ENCODE results near the gene BCAS3. TPM values are rescaled to one million over a fixed set of nuclear protein-coding genes. Genes with fewer than 3 reads are reported as not detected.

Gene BCAS3
- total RNA-seq, 1 experiment from 2014 or later, result 26.3 TPM

- TF ChIP-seq CEBPB (IDR thresholded peaks at IDR 0.05; ENCODE audit: low read depth) (no peak), RAD21 (IDR thresholded peaks at IDR 0.05; ENCODE audit: low read depth) (no peak), POLR2A (IDR thresholded peaks at IDR 0.05; ENCODE audit: borderline replicate concordance, extremely low read depth, insufficient read depth, insufficient read length) (no peak)
Observed at GRCh38 chr17:61218438-61218837, 540.8 kb downstream of the BCAS3 start (continued).

- Histone ChIP-seq H3K36me3 (ENCODE audit: control insufficient read depth in 1 of 2, insufficient read depth in 2 of 2, low read length in 2 of 2) (no peaks in the 10 kb centered on the region), H3K79me2 (ENCODE audit: insufficient read depth, low read length) (no peaks in the 10 kb centered on the region), H2AFZ (ENCODE audit: low read depth, low read length, poor library complexity, severe bottlenecking) (no peak overlapping the region), H3K9me2 (ENCODE audit: insufficient read depth) (no peaks in the 10 kb centered on the region), H3K9me3 (ENCODE audit: control insufficient read depth in 1 of 2, insufficient read depth in 1 of 2, low read depth in 1 of 2, low read length in 2 of 2) (no peaks in the 10 kb centered on the region), H3K4me3 (replicated peaks in 1 of 2; ENCODE audit: low read depth in 1 of 2, low read length in 2 of 2) (no peak overlapping the region), H4K20me1 (ENCODE audit: insufficient read depth) (no peaks in the 10 kb centered on the region), H3K9ac (ENCODE audit: low read length) (no peak overlapping the region), H3K4me1 (ENCODE audit: control insufficient read depth in 1 of 2, insufficient read depth in 2 of 2, low read length in 2 of 2) (no peaks in the 10 kb centered on the region), H3K27me3 (ENCODE audit: insufficient read depth, low read length) (no peaks in the 10 kb centered on the region), H3K4me2 (ENCODE audit: low read length) (no peak overlapping the region), H3K27ac (ENCODE audit: low read depth, low read length) (no peak overlapping the region)
- TF ChIP-seq EZH2 (IDR thresholded peaks at IDR 0.05) (no peak), JUND (IDR thresholded peaks at IDR 0.05) (no peak), ATF3 (IDR thresholded peaks at IDR 0.05) (no peak), CEBPB (IDR thresholded peaks at IDR 0.05; ENCODE audit: low read depth) (no peak), TCF7L2 (IDR thresholded peaks at IDR 0.05; ENCODE audit: borderline replicate concordance, extremely low read depth, insufficient read depth, insufficient read length) (no peak), ZFX (IDR thresholded peaks at IDR 0.05) (no peak), SP1 (IDR thresholded peaks at IDR 0.05; ENCODE audit: low read depth) (no peak), YY1 (IDR thresholded peaks at IDR 0.05; ENCODE audit: extremely low read depth, insufficient replicate concordance, low read depth, low read length) (no peak), RAD21 (IDR thresholded peaks at IDR 0.05; ENCODE audit: low read depth) (no peak), ZBTB33 (IDR thresholded peaks at IDR 0.05; ENCODE audit: extremely low read depth, insufficient replicate concordance, low read length) (no peak), EZH2phosphoT487 (IDR thresholded peaks at IDR 0.05; ENCODE audit: borderline replicate concordance) (no peak), REST (IDR thresholded peaks at IDR 0.05; ENCODE audit: low read depth) (no peak), MAX (IDR thresholded peaks at IDR 0.05) (no peak), FOSL1 (IDR thresholded peaks at IDR 0.05; ENCODE audit: low read depth) (no peak), CBX3 (IDR thresholded peaks at IDR 0.05; ENCODE audit: low read depth) (no peak), SIN3A (IDR thresholded peaks at IDR 0.05; ENCODE audit: low read depth) (no peak)
- POLR2A ChIA-PET, result no interaction called here
- no TSS peak for BruUV-seq (replicated peaks)
- DNase-seq (ENCODE audit: low read depth, low spot score), result no peak
- CTCF ChIA-PET, result no interaction called here
- RAD21 ChIA-PET (ENCODE audit: low non-redundant PET in 1 of 2, low total read pairs in 2 of 2, uncharacterized antibody in 2 of 2, unreplicated experiment in 2 of 2), result no interaction called here
- intact Hi-C loops (cut with micrococcal nuclease), result no loop called here
- no peak for ATAC-seq
Observed at GRCh38 chr17:61219460-61219859, 541.8 kb downstream of the BCAS3 start.

All from HCT116 (cell line).